CD4-positive, alpha-beta T cell treated with Interleukin-2 at 100 ng/mL for 4 hours (primary cell): Measurements from ENCODE around the gene IVNS1ABP.
"Not testable (repeated sequence)": the region's sequence is repeated elsewhere in the genome, so short reads cannot be mapped to it uniquely, and the experiment has no call there.

Experiments used
- DNase-seq: peaks from one replicate; pipeline ENCODE4 v3.0.0-alpha.2; 2020; ENCODE audit warnings: low spot score

Gene IVNS1ABP

DNA sequence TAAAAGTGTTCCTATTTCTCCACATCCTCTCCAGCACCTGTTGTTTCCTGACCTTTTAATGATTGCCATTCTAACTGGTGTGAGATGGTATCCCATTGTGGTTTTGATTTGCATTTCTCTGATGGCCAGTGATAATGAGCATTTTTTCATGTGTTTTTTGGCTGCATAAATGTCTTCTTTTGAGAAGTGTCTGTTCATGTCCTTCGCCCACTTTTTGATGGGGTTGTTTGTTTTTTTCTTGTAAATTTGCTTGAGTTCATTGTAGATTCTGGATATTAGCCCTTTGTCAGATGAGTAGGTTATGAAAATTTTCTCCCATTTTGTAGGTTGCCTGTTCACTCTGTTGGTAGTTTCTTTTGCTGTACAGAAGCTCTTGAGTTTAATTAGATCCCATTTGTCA lies 64.6 kb downstream of the IVNS1ABP start:
- not testable (repeated sequence) for DNase-seq

DNA sequence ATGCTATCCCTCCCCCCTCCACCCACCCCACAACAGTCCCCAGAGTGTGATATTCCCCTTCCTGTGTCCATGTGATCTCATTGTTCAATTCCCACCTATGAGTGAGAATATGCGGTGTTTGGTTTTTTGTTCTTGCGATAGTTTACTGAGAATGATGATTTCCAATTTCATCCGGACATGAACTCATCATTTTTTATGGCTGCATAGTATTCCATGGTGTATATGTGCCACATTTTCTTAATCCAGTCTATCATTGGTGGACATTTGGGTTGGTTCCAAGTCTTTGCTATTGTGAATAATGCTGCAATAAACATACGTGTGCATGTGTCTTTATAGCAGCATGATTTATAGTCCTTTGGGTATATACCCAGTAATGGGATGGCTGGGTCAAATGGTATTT lies 65.1 kb downstream of the IVNS1ABP start:
- DNase-seq: not testable (repeated sequence)

DNA sequence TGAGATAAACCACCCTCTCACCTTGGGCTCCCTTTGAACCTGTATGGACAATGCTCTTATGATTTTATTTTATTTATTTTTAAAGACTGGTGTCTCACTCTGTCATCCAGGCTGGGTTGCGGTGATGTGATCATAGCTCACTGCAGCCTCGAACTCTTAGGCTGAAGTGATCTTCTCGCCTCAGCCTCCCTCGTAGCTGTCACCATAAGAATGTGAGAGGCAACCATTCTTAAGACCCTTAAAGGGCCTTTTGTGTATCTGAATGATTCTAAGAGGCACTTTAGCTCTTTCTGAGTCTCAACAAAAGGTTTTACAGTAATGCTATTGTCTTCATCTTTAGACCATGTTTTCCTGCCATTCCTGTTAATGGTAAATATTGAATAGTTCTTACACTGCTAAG lies 67.0 kb downstream of the IVNS1ABP start:
- DNase-seq: no peak

DNA sequence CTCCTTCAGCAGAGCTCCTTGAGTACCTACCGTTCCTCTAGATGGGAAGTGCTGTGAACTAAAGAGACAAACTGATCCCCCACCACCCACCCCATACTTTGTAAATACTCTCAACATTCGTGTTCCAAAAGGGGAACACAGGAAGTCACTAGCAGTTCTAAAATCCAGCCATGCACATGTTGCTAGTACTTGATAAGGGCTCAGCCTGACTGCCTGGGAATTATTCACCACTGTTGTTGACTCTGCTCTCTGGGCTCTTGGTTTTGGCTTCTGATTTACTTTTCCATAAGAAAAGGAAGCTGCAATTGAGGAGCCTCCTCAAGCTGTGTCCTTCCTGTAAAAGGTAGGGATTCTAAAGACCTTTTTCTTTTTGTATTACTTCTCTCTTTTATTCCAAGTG lies 67.5 kb downstream of the IVNS1ABP start:
- no peak for DNase-seq
